Thymus (tissue), 11 donors: ENCODE results near the gene SRRM3. TPM values are rescaled to one million over a fixed set of nuclear protein-coding genes. Genes with fewer than 3 reads are reported as not detected.
"Not testable (repeated sequence)": the region's sequence is repeated elsewhere in the genome, so short reads cannot be mapped to it uniquely, and the experiment has no call there.

Experiments
- DNase-seq, 9 donors: peaks; one replicate each; pipeline ENCODE4 v3.0.0-alpha.2; 2013; ENCODE audit warnings: low spot score in 9 of 9, low read depth in 6 of 9, missing footprints in 1 of 9
- H3K27ac ChIP-seq, 2 donors: one replicate each; pipeline ENCODE4 v1.5.1; 2013; ENCODE audit warnings: control low read depth in 1 of 2, low read depth in 1 of 2, low read length in 1 of 2, mild to moderate bottlenecking in 1 of 2, moderate library complexity in 1 of 2
- H3K27me3 ChIP-seq, 2 donors: one replicate each; pipeline ENCODE4 v1.5.1; 2013; ENCODE audit warnings: low read length in 1 of 2; ENCODE audit not compliant: control insufficient read depth in 2 of 2, insufficient read depth in 1 of 2
- H3K36me3 ChIP-seq, 2 donors: one replicate each; pipeline ENCODE4 v1.5.1; 2013; ENCODE audit warnings: low read length in 1 of 2, mild to moderate bottlenecking in 1 of 2, moderate library complexity in 1 of 2; ENCODE audit not compliant: control insufficient read depth in 2 of 2, insufficient read depth in 2 of 2
- H3K4me1 ChIP-seq, 2 donors: one replicate each; pipeline ENCODE4 v1.5.1; 2013; ENCODE audit warnings: low read length in 2 of 2; ENCODE audit not compliant: control insufficient read depth in 2 of 2, insufficient read depth in 2 of 2
- H3K4me3 ChIP-seq, 2 donors: one replicate each; pipeline ENCODE4 v1.5.1; 2013; ENCODE audit warnings: low read length in 2 of 2, control low read depth in 1 of 2, mild to moderate bottlenecking in 1 of 2
- H3K9me3 ChIP-seq, 2 donors: one replicate each; pipeline ENCODE4 v1.5.1; 2013; ENCODE audit warnings: low read length in 1 of 2, mild to moderate bottlenecking in 1 of 2; ENCODE audit not compliant: control insufficient read depth in 2 of 2, insufficient read depth in 1 of 2
- WGBS: extraction: QIAGEN DNeasy Blood & Tissue Kit; methylation state at CpG from one replicate; pipeline ENCODE4 v1.1.7; 2013; 5-methylcytosine and 5-hydroxymethylcytosine counted together
- polyA plus RNA-seq: library from polyadenylated mRNA; stranded (reverse); fragments of 200-250 nt; gene quantifications from one replicate; pipeline ENCODE4 v1.2.3, GENCODE V29; 2013
- total RNA-seq: library from RNA; stranded (reverse); fragments of 120-200 nt; gene quantifications from one replicate; pipeline ENCODE4 v1.2.4, GENCODE V29; 2013
- donor health status: healthy.

SRRM3 gene
- total and polyA plus RNA-seq, 2 donors: 0.05 to 1.4 TPM

GRCh38 chr7:76333511-76334101 lies 131.9 kb downstream of the SRRM3 start:
- H3K4me3 ChIP-seq: no peak overlapping the region
- H3K4me1 ChIP-seq: peaks cover 0 to under 1% of the 10 kb centered on the region in 2 donors
- H3K27me3 ChIP-seq: no peaks in the 10 kb centered on the region
- WGBS: 96% methylated on average over 14 of the region's 14 CpGs
- peaks cover 18 to 41% of the 10 kb centered on the region in 2 donors for H3K36me3 ChIP-seq
- H3K27ac ChIP-seq: no peak overlapping the region
- H3K9me3 ChIP-seq: no peaks in the 10 kb centered on the region
- DNase-seq: no peak

GRCh38 chr7:76334320-76334967 lies 132.7 kb downstream of the SRRM3 start:
- Histone ChIP-seq H3K36me3 (peaks cover 13 to 34% of the 10 kb centered on the region in 2 donors), H3K4me1 (no peaks in the 10 kb centered on the region), H3K27ac (no peak overlapping the region), H3K27me3 (no peaks in the 10 kb centered on the region), H3K4me3 (no peak overlapping the region), H3K9me3 (no peaks in the 10 kb centered on the region)
- WGBS: 98% methylated on average over 6 of the region's 6 CpGs
- no peak for DNase-seq

- WGBS: 97% methylated on average over 2 of the region's 2 CpGs
- H3K4me1 ChIP-seq, H3K27me3 ChIP-seq, H3K9me3 ChIP-seq, H3K4me3 ChIP-seq, H3K27ac ChIP-seq, DNase-seq: not testable (repeated sequence)
- H3K36me3 ChIP-seq: peaks cover 3 to 28% of the 10 kb centered on the region in 2 donors
These were observed 133.7 kb downstream of the SRRM3 start for GRCh38 chr7:76335417-76335816.

- Histone ChIP-seq H3K4me1 (no peaks in the 10 kb centered on the region), H3K9me3 (no peaks in the 10 kb centered on the region), H3K27me3 (no peaks in the 10 kb centered on the region), H3K27ac (no peak overlapping the region), H3K4me3 (no peak overlapping the region), H3K36me3 (peaks cover 3 to 34% of the 10 kb centered on the region in 2 donors)
- no peak for DNase-seq
These were observed 134.4 kb downstream of the SRRM3 start for GRCh38 chr7:76336094-76336493.

Other genes with a start within 250 kb of the SRRM3 start
- gene TMEM120A, start 207.3 kb upstream of the SRRM3 start, total RNA-seq: 6.8 TPM
- gene TMEM120A, start 207.3 kb upstream of the SRRM3 start, polyA plus RNA-seq: 48.8 TPM
- 36.9 TPM for gene STYXL1, start 153.9 kb upstream of the SRRM3 start, total RNA-seq
- 55.9 TPM for gene STYXL1, start 153.9 kb upstream of the SRRM3 start, polyA plus RNA-seq
- 69.7 TPM for gene MDH2, start 153.8 kb upstream of the SRRM3 start, total RNA-seq
- 57.5 TPM for gene MDH2, start 153.8 kb upstream of the SRRM3 start, polyA plus RNA-seq
- 67.7 TPM for gene HSPB1, start 100.8 kb downstream of the SRRM3 start, total RNA-seq
- gene HSPB1, start 100.8 kb downstream of the SRRM3 start, polyA plus RNA-seq: 1,040 TPM
- 16.0 TPM for gene YWHAG, start 157.1 kb downstream of the SRRM3 start, total RNA-seq
- 47.1 TPM for gene YWHAG, start 157.1 kb downstream of the SRRM3 start, polyA plus RNA-seq
- 0.71 TPM for gene SSC4D, start 207.8 kb downstream of the SRRM3 start, total RNA-seq
- 0.96 TPM for gene SSC4D, start 207.8 kb downstream of the SRRM3 start, polyA plus RNA-seq
- gene ZP3, start 223.1 kb downstream of the SRRM3 start, total RNA-seq: 1.6 TPM
- 2.3 TPM for gene ZP3, start 223.1 kb downstream of the SRRM3 start, polyA plus RNA-seq